Esophagus (tissue), 2 donors: ENCODE results near the gene UBE2D2. TPM values are rescaled to one million over a fixed set of nuclear protein-coding genes. Genes with fewer than 3 reads are reported as not detected.
"Not testable (repeated sequence)": the region's sequence is repeated elsewhere in the genome, so short reads cannot be mapped to it uniquely, and the experiment has no call there.

Experiments used
- H3K27ac ChIP-seq, 2 donors: one replicate each; pipeline ENCODE4 v1.5.1; 2013; ENCODE audit warnings: low read depth in 2 of 2, mild to moderate bottlenecking in 2 of 2, inconsistent platforms in 1 of 2, low read length in 1 of 2, moderate library complexity in 1 of 2
- H3K27me3 ChIP-seq, 2 donors: one replicate each; pipeline ENCODE4 v1.6.1; 2013; ENCODE audit warnings: low read length in 2 of 2, control low read depth in 1 of 2, mild to moderate bottlenecking in 1 of 2; ENCODE audit not compliant: insufficient read depth in 2 of 2, control insufficient read depth in 1 of 2
- H3K36me3 ChIP-seq, 2 donors: one replicate each; pipeline ENCODE4 v1.6.1; 2013; ENCODE audit warnings: low read length in 1 of 2; ENCODE audit not compliant: control insufficient read depth in 2 of 2, insufficient read depth in 2 of 2
- H3K4me1 ChIP-seq, 2 donors: one replicate each; pipeline ENCODE4 v1.6.1; 2013; ENCODE audit warnings: low read length in 1 of 2; ENCODE audit not compliant: control insufficient read depth in 2 of 2, insufficient read depth in 2 of 2
- H3K4me3 ChIP-seq, 2 donors: one replicate each; pipeline ENCODE4 v1.5.1; 2013; ENCODE audit warnings: low read length in 2 of 2, mild to moderate bottlenecking in 2 of 2, low read depth in 1 of 2, moderate library complexity in 1 of 2
- H3K9me3 ChIP-seq, 2 donors: one replicate each; pipeline ENCODE4 v1.6.1; 2013; ENCODE audit warnings: mild to moderate bottlenecking in 2 of 2, low read depth in 1 of 2, low read length in 1 of 2, moderate library complexity in 1 of 2; ENCODE audit not compliant: control insufficient read depth in 2 of 2, insufficient read depth in 1 of 2
- WGBS, 2 donors: extraction: QIAGEN DNeasy Blood & Tissue Kit; methylation state at CpG; one replicate each; pipeline ENCODE4 v1.1.7; 2013; 5-methylcytosine and 5-hydroxymethylcytosine counted together
- polyA plus RNA-seq, 2 donors: library from polyadenylated mRNA; stranded (reverse); fragments of 200-250 nt; gene quantifications; one replicate each; pipeline ENCODE4 v1.2.3, GENCODE V29; 2013
- donor health status: healthy with polysubstance abuse.
- donor health status: Bipolar disorder and iron deficiency.

The UBE2D2 gene
- polyA plus RNA-seq, 2 donors = 43.4 to 76.9 TPM

GRCh38 chr5:139598601-139598965, 37.4 kb downstream of the UBE2D2 start:
- H3K36me3 ChIP-seq, H3K4me1 ChIP-seq, H3K9me3 ChIP-seq, H3K4me3 ChIP-seq, H3K27ac ChIP-seq, H3K27me3 ChIP-seq: not testable (repeated sequence)
- WGBS, 2 donors = 96 to 97% methylated on average over 5 of the region's 5 CpGs

DNA sequence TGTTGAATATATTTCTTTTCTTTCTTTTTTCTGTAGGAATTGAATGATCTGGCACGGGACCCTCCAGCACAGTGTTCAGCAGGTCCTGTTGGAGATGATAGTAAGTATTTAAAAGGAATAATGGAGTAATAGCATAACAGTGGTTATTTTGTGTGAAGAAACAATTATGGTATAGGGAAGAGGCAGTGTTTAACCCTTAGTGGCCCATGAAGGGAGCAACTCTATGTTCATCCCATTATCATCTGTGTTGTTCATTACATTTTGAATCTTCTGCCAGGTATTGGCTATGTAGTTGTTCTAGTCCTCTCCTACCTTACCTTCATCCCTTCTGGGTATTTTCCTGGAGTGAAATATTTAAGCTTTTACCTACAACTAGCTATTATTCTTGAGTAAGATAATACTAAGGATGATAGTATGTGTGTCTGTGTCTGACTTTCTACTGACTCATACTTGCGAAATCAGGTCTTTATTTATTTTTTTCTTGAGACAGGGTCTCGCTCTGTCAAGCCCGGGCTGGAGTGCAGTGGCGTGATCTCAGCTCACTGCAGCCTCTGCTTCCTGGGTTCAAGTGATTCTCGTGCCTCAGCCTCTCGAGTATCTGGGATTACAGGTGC, 39.3 kb downstream of the UBE2D2 start:
- Histone ChIP-seq H3K4me3 (no peak overlapping the region), H3K27ac (no peak overlapping the region), H3K27me3 (no peaks in the 10 kb centered on the region), H3K4me1 (no peaks in the 10 kb centered on the region), H3K9me3 (no peaks in the 10 kb centered on the region), H3K36me3 (peaks cover 0 to 7% of the 10 kb centered on the region in 2 donors)
- WGBS, 2 donors = 82 to 87% methylated on average over 7 of the region's 7 CpGs

GRCh38 chr5:139601429-139601828, 40.3 kb downstream of the UBE2D2 start:
- WGBS, 2 donors = 92 to 95% methylated on average over 12 of the region's 12 CpGs
- Histone ChIP-seq H3K4me1 (no peaks in the 10 kb centered on the region), H3K27ac (no peak overlapping the region), H3K27me3 (no peaks in the 10 kb centered on the region), H3K4me3 (no peak overlapping the region), H3K9me3 (no peaks in the 10 kb centered on the region), H3K36me3 (peaks cover 0 to 7% of the 10 kb centered on the region in 2 donors)

DNA sequence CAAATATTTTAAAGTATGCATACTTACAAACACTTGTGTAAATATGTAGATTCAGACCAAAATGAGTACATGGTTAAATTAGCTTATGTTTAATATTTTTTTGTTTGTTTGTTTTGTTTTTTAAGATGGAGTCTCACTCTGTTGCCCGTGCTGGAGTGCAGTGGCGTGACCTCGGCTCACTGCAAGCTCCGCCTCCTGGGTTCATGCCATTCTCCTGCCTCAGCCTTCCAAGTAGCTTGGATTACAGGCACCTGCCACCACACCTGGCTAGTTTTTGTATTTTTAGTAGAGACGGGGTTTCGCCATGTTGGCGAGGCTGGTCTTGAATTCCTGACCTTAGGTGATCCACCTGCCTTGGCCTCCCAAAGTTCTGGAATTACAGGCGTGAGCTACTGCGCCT, 40.8 kb downstream of the UBE2D2 start:
- H3K36me3 ChIP-seq, H3K27ac ChIP-seq, H3K4me3 ChIP-seq, H3K9me3 ChIP-seq, H3K4me1 ChIP-seq, H3K27me3 ChIP-seq: not testable (repeated sequence)
- 91 to 92% methylated on average over 9 of the region's 9 CpGs for WGBS, 2 donors

DNA sequence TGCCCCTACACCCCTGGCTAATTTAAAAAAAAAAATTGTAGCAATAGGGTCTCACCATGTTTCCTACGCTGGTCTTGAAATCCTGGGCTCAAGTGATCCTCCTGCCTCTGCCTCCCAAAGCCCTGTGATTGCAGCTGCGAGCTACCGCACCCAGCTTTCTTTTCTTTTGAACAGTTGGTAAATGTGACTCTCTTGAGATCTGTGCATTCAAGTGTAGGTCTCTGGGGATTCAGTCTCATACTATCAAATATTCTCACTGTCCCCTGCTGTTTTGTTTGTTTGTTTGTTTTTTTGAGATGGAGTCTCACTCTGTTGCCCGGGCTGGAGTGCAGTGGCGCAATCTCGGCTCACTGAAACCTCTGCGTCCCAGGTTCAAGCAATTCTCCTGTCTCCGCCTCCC, 44.7 kb downstream of the UBE2D2 start:
- H3K27me3 ChIP-seq = no peaks in the 10 kb centered on the region
- H3K4me3 ChIP-seq = no peak overlapping the region
- WGBS, 2 donors = 93 to 96% methylated on average over 8 of the region's 8 CpGs
- peaks cover 0 to 7% of the 10 kb centered on the region in 2 donors for H3K36me3 ChIP-seq
- no peaks in the 10 kb centered on the region for H3K4me1 ChIP-seq
- H3K9me3 ChIP-seq = no peaks in the 10 kb centered on the region
- no peak overlapping the region for H3K27ac ChIP-seq

DNA sequence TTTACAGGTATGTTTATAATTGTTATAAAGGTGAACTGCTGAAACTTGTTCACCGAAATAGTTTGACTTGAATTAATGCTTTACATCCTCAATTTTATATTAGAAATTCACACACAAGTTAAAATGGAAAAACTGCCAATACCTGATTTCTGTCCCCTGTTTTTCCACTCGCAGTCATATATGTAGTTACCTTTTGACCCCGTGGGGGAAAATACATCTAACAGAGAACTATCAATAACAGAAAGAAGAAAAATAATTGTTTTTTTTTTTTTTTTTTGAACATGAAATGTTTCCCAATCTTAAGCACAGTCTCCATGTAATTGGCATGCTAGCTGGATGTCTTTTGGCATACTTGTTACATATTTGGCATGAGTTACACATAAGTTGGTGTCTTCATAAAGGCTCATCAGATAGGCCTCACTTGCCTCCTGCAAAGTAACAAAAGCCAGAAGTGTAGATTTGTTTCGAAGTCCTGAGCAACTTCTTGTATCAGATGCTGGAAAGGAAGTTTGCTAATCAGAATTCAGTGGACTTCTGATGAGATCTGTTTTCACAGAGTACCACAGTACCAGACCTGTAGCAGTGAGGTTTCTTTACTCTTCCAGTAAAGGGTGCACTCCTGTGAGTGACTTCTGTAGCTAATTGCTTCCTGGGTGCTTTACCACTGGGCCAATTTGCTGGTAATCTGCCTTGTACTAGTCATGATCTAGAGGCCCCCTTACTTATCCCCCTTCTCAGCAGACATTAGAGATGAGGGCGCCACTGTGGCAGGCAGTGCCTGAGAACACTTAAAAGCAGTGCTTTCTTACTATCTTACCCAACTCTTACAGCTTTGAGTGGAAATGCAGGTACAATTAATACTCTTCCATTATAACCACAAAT, 50.8 kb downstream of the UBE2D2 start:
- Histone ChIP-seq H3K4me3 (no peak overlapping the region), H3K36me3 (peaks cover 0 to 3% of the 10 kb centered on the region in 2 donors), H3K27me3 (no peaks in the 10 kb centered on the region), H3K4me1 (no peaks in the 10 kb centered on the region), H3K9me3 (no peaks in the 10 kb centered on the region), H3K27ac (no peak overlapping the region)
- WGBS, 2 donors = 87 to 88% methylated on average over 5 of the region's 5 CpGs

DNA sequence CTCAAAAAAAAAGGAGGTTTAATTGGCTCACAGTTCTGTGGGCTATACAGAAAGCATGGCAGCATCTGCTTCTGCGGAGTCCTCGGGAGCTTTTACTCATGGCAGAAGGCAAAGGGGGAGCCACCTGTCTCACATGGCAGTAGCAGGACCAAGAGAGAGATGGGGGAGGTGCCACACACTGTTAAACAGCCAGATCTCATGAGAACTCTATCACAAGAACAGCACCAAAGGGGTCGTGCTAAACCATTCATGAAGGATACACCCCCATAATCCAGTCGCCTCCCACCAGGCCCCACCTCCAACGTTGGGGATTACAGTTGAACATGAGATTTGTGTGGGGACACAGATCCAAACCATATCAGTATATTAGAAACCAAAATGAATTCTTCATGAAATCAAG, 58.7 kb downstream of the UBE2D2 start:
- Histone ChIP-seq H3K27me3 (no peaks in the 10 kb centered on the region), H3K4me1 (no peaks in the 10 kb centered on the region), H3K36me3 (no peaks in the 10 kb centered on the region), H3K27ac (no peak overlapping the region), H3K9me3 (no peaks in the 10 kb centered on the region), H3K4me3 (no peak overlapping the region)
- 80 to 86% methylated on average over 5 of the region's 5 CpGs for WGBS, 2 donors

DNA sequence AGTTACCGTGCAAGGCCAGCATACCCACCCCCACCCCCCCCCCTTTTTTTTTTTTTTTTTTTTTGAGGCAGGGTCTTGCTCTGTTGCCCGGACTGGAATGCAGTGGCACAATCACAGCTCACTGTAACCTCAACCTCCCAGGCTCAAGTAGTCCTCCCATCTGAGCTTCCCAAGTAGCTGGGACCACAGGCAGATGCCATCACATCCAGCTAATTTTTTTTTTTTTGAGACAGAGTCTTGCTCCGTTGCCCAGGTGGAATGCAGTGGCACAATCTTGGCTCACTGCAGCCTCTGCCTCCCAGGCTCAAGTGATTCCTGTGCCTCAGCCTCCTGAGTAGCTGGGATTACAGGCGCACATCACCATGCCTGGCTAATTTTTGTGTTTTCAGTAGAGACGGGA, 64.3 kb downstream of the UBE2D2 start:
- WGBS, 2 donors = 85 to 91% methylated on average over 5 of the region's 5 CpGs

GRCh38 chr5:139630855-139631254, 69.7 kb downstream of the UBE2D2 start:
- peaks cover 0 to 7% of the 10 kb centered on the region in 2 donors for H3K4me1 ChIP-seq
- no peak overlapping the region for H3K27ac ChIP-seq
- no peaks in the 10 kb centered on the region for H3K9me3 ChIP-seq
- peaks cover 4 to 7% of the 10 kb centered on the region in 2 donors for H3K36me3 ChIP-seq
- H3K4me3 ChIP-seq = no peak overlapping the region
- H3K27me3 ChIP-seq = no peaks in the 10 kb centered on the region

More for the DNA sequence above, 64.3 kb downstream of the UBE2D2 start:
- not testable (repeated sequence) for H3K27ac ChIP-seq, H3K36me3 ChIP-seq, H3K9me3 ChIP-seq, H3K27me3 ChIP-seq, H3K4me1 ChIP-seq, H3K4me3 ChIP-seq
